Spleen (tissue), 7 donors: ENCODE results near the gene SOX21.

Experiments used
- POLR2A ChIP-seq, 3 donors: fragments of 450-650 bp; IDR thresholded peaks; one replicate each; pipeline ENCODE4 v1.5.1; 2017; ENCODE audit warnings: antibody characterized with exemption in 3 of 3, mild to moderate bottlenecking in 1 of 3
- TF ChIP-seq, protein P1 (sequence below), 11 experiments: fragments of 200-600 bp in 7 of 11; fragments of 450-650 bp in 4 of 11; sonication (generic) in 4 of 11; IDR thresholded peaks in 8 of 11; conservative IDR thresholded peaks in 3 of 11; 1 replicate in 7 of 11; 2 replicates in 4 of 11; pipeline versions ENCODE4 v1.4.0 to v1.8.0; 2016 to 2021; ENCODE audit warnings: antibody characterized with exemption in 11 of 11, inconsistent platforms in 4 of 11, mild to moderate bottlenecking in 1 of 11
- donor health status: DM: no; HTN: no; CAD: no; lungs with moderate emphysema.
- donor health status: DM: no; HTN: no; CAD: no.
- donor health status: DM: no; HTN: no; CAD: no.

DNA sequence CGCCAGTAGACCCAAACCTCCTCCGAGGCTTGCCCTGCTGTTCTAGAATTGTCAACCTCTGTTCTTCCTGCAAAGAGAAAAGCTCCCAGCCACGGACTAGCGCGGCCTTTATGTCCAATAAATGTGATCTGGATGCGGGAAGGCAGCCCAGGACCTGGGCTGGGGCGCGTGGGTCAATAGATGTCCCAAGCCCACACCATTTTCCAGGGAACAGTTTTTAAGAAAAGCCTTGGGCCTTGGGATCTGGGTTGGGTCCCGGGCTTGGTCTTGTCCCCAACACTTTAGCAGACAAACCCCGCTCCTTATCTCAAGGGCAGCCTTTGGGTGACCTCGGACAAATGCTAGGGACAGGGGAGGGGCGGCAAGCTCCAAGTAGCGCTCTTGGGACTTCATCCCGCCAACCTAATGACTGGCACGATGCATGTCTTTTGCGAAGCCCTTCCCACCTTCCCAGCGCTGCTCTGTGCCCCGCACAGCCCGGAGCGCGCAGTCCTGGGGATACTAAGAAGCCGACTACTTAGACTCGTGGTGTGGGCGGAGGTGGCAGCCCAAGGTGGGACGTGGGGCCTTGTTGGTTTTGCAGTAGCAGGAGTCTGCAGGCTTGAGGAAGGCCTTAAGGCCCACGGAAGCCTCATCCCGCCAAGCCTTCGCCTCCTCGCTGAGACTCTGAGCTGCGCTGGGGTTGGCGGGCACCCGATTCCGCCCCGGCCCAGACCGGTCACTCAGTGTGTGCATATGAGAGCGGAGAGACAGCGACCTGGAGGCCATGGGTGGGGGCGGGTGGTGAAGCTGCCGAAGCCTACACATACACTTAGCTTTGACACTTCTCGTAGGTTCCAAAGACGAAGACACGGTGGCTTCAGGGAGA lies 10.8 kb downstream of the SOX21 start:
- TF ChIP-seq POLR2A (IDR thresholded peaks at IDR 0.05): no peak
- TF ChIP-seq, protein P1, sequence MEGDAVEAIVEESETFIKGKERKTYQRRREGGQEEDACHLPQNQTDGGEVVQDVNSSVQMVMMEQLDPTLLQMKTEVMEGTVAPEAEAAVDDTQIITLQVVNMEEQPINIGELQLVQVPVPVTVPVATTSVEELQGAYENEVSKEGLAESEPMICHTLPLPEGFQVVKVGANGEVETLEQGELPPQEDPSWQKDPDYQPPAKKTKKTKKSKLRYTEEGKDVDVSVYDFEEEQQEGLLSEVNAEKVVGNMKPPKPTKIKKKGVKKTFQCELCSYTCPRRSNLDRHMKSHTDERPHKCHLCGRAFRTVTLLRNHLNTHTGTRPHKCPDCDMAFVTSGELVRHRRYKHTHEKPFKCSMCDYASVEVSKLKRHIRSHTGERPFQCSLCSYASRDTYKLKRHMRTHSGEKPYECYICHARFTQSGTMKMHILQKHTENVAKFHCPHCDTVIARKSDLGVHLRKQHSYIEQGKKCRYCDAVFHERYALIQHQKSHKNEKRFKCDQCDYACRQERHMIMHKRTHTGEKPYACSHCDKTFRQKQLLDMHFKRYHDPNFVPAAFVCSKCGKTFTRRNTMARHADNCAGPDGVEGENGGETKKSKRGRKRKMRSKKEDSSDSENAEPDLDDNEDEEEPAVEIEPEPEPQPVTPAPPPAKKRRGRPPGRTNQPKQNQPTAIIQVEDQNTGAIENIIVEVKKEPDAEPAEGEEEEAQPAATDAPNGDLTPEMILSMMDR (IDR thresholded peaks at IDR 0.05 in 8 of 11, conservative IDR thresholded peaks at IDR 0.05 in 3 of 11): no peak
